HepG2 (cell line): ENCODE results near the gene PLEKHG4. TPM values are rescaled to one million over a fixed set of nuclear protein-coding genes. Genes with fewer than 3 reads are reported as not detected.

Experiments used
- ARHGAP35 ChIP-seq: sonication (generic); formaldehyde crosslinking; IDR thresholded peaks from 2 replicates; pipeline ENCODE4 v1.9.0; 2022; ENCODE audit warnings: mild to moderate bottlenecking, inconsistent platforms, moderate library complexity, missing genetic modification reagents, borderline replicate concordance
- ARNT2 ChIP-seq: sonication (generic); formaldehyde crosslinking; IDR thresholded peaks from 2 replicates; pipeline ENCODE4 v1.8.0; 2022; ENCODE audit warnings: mild to moderate bottlenecking, low read depth, missing genetic modification reagents, moderate library complexity
- ATF5 ChIP-seq: sonication (generic); formaldehyde crosslinking; IDR thresholded peaks from 2 replicates; pipeline ENCODE4 v1.4.0; 2020; ENCODE audit warnings: mild to moderate bottlenecking, low read depth, missing genetic modification reagents
- BCL3 ChIP-seq: sonication (generic); formaldehyde crosslinking; IDR thresholded peaks from 2 replicates; pipeline ENCODE4 v1.5.1; 2020; ENCODE audit warnings: mild to moderate bottlenecking, missing genetic modification reagents, moderate library complexity
- CBX1 ChIP-seq: IDR thresholded peaks from one replicate; pipeline ENCODE4 v1.6.1; 2016; ENCODE audit warnings: antibody characterized with exemption, low read depth
- CHD2 ChIP-seq: IDR thresholded peaks from 2 replicates; pipeline ENCODE4 v1.6.1; 2011; ENCODE audit warnings: low read depth, low read length, improper control_type of control experiment
- CREB1 ChIP-seq, 2 experiments: fragments of 450-650 bp in 1 of 2; IDR thresholded peaks; 2 replicates each; pipeline ENCODE4 v1.6.1; 2016 to 2017; ENCODE audit warnings: control low read depth in 1 of 2, mild to moderate bottlenecking in 1 of 2, missing compliant biosample characterization in 1 of 2, missing genetic modification characterization in 1 of 2
- EEA1 ChIP-seq: sonication (generic); formaldehyde crosslinking; IDR thresholded peaks from 2 replicates; pipeline ENCODE4 v1.5.1; 2020; ENCODE audit warnings: mild to moderate bottlenecking, missing genetic modification reagents, borderline replicate concordance
- GPBP1L1 ChIP-seq: sonication (generic); formaldehyde crosslinking; IDR thresholded peaks from 2 replicates; pipeline ENCODE4 v1.5.0; 2020; ENCODE audit warnings: mild to moderate bottlenecking, missing genetic modification reagents
- HCFC1 ChIP-seq: fragments of 150-350 bp; IDR thresholded peaks from 2 replicates; pipeline ENCODE4 v1.6.1; 2014; ENCODE audit warnings: low read depth, low read length
- NFATC3 ChIP-seq: sonication (generic); formaldehyde crosslinking; IDR thresholded peaks from 2 replicates; pipeline ENCODE4 v1.5.1; 2020; ENCODE audit warnings: mild to moderate bottlenecking, missing genetic modification reagents
- NFIC ChIP-seq: IDR thresholded peaks from 2 replicates; pipeline ENCODE4 v1.6.1; 2012; ENCODE audit warnings: mild to moderate bottlenecking, low read length, inconsistent platforms
- SSRP1 ChIP-seq: IDR thresholded peaks from 2 replicates; pipeline ENCODE4 v1.6.1; 2016; ENCODE audit warnings: control low read depth
- ZFP36 ChIP-seq: fragments of 150-350 bp; IDR thresholded peaks from 2 replicates; pipeline ENCODE4 v1.6.1; 2018; ENCODE audit warnings: borderline replicate concordance, low read length, low read depth; ENCODE audit not compliant: partially characterized antibody
- ZGPAT ChIP-seq: IDR thresholded peaks from 2 replicates; pipeline ENCODE4 v1.6.1; 2016; ENCODE audit warnings: mild to moderate bottlenecking
- ZKSCAN5 ChIP-seq: sonication (generic); formaldehyde crosslinking; IDR thresholded peaks from 2 replicates; pipeline ENCODE4 v1.5.1; 2020; ENCODE audit warnings: mild to moderate bottlenecking, missing genetic modification reagents
- ZNF317 ChIP-seq: sonication (generic); formaldehyde crosslinking; IDR thresholded peaks from 2 replicates; pipeline ENCODE4 v1.5.0; 2020; ENCODE audit warnings: mild to moderate bottlenecking, missing genetic modification reagents
- ZNF550 ChIP-seq: sonication (generic); formaldehyde crosslinking; IDR thresholded peaks from 2 replicates; pipeline ENCODE4 v1.4.0; 2020; ENCODE audit warnings: mild to moderate bottlenecking, missing genetic modification reagents, borderline replicate concordance
- ZNF660 ChIP-seq: sonication (generic); formaldehyde crosslinking; IDR thresholded peaks from 2 replicates; pipeline ENCODE4 v1.5.1; 2020; ENCODE audit warnings: mild to moderate bottlenecking, low read depth, missing genetic modification reagents, borderline replicate concordance
- ZNF768 ChIP-seq: sonication (generic); formaldehyde crosslinking; IDR thresholded peaks from 2 replicates; pipeline ENCODE4 v1.4.0; 2020; ENCODE audit warnings: missing genetic modification reagents
- ZNF777 ChIP-seq: sonication (generic); formaldehyde crosslinking; IDR thresholded peaks from 2 replicates; pipeline ENCODE4 v1.4.0; 2020; ENCODE audit warnings: missing genetic modification reagents
- polyA plus RNA-seq, 8 experiments: library from polyadenylated mRNA; depleted of rRNA in 3 of 8; stranded (reverse) in 7 of 8; unstranded in 1 of 8; fragments of >200 nt; fragmentation: Illumina TruSeq in 4 of 8; extraction: Trizol in 4 of 8; gene quantifications; 2 replicates each; pipeline versions ENCODE4 v1.2.1 to v1.2.3, GENCODE V29; 2011 to 2016; ENCODE audit warnings: low read depth in 4 of 8, missing spikeins in 1 of 8, mixed read lengths in 1 of 8; ENCODE audit not compliant: insufficient read depth in 1 of 8
- total RNA-seq, 5 experiments: library from RNA; depleted of rRNA; stranded (reverse); fragments of >200 nt; fragmentation: Illumina TruSeq; extraction: Trizol; gene quantifications; 2 replicates each; pipeline ENCODE4 v1.2.3, GENCODE V29; 2016; ENCODE audit warnings: low read depth in 1 of 5
- TF ChIP-seq, protein P1 (sequence below): IDR thresholded peaks from 2 replicates; pipeline ENCODE4 v1.6.1; 2016; ENCODE audit warnings: mild to moderate bottlenecking, missing biosample characterization, missing genetic modification reagents
- TF ChIP-seq, protein P2 (sequence below): sonication (generic); formaldehyde crosslinking; IDR thresholded peaks from 2 replicates; pipeline ENCODE4 v1.8.1; 2022; ENCODE audit warnings: mild to moderate bottlenecking, missing genetic modification reagents

PLEKHG4 gene
- total and polyA plus RNA-seq, 2 of the 13 experiments (the other 11 are each of a cell fraction or from before 2014, with no cell fraction given), result 7.1 to 13.6 TPM

GRCh38 chr16:67279296-67280089, at the start of gene PLEKHG4 (continued):
- TF ChIP-seq, protein P1, sequence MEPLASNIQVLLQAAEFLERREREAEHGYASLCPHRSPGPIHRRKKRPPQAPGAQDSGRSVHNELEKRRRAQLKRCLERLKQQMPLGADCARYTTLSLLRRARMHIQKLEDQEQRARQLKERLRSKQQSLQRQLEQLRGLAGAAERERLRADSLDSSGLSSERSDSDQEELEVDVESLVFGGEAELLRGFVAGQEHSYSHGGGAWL, result peak; percentile 78
- TF ChIP-seq ZFP36 (no peak), ZGPAT (CRISPR knock-in tag) (no peak; the same call in 1 of the 2 replicates), ZNF550 (CRISPR knock-in tag) (no peak), ZNF660 (no peak), BCL3 (CRISPR knock-in tag) (peak; percentile 89; the same call in 1 of the 2 replicates), ZKSCAN5 (CRISPR knock-in tag) (no peak), ZNF768 (CRISPR knock-in tag) (0 out of 2 replicates have a peak, but pooled peaks have one; percentile 30), CBX1 (no peak), NFATC3 (CRISPR knock-in tag) (no peak), SSRP1 (CRISPR knock-in tag) (0 out of 2 replicates have a peak, but pooled peaks have one; percentile 10), ZNF317 (CRISPR knock-in tag) (no peak), HCFC1 (no peak), ARHGAP35 (CRISPR knock-in tag) (peak; percentile 49; the same call in 1 of the 2 replicates), EEA1 (peak; percentile 84; the same call in 1 of the 2 replicates), NFIC (no peak), ATF5 (CRISPR knock-in tag) (0 out of 2 replicates have a peak, but pooled peaks have one; percentile 70), ARNT2 (CRISPR knock-in tag) (peak; percentile 78), GPBP1L1 (CRISPR knock-in tag) (no peak), CHD2 (no peak), CREB1 (IDR thresholded peaks at IDR 0.05) (no peak), CREB1 (CRISPR knock-in tag; IDR thresholded peaks at IDR 0.05) (no peak), ZNF777 (peak; percentile 100)
- TF ChIP-seq, protein P2, sequence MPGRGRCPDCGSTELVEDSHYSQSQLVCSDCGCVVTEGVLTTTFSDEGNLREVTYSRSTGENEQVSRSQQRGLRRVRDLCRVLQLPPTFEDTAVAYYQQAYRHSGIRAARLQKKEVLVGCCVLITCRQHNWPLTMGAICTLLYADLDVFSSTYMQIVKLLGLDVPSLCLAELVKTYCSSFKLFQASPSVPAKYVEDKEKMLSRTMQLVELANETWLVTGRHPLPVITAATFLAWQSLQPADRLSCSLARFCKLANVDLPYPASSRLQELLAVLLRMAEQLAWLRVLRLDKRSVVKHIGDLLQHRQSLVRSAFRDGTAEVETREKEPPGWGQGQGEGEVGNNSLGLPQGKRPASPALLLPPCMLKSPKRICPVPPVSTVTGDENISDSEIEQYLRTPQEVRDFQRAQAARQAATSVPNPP (CRISPR knock-in tag), result no peak; the same call in 1 of the 2 replicates
